ENCODE measurements around the gene CDAN1. TPM values are rescaled to one million over a fixed set of nuclear protein-coding genes. Genes with fewer than 3 reads are reported as not detected.

The CDAN1 gene
- total and polyA plus RNA-seq, 2 of the 8 experiments (the other 6 are each of a cell fraction or from before 2014, with no cell fraction given) = 4.5 to 18.6 TPM

DNA sequence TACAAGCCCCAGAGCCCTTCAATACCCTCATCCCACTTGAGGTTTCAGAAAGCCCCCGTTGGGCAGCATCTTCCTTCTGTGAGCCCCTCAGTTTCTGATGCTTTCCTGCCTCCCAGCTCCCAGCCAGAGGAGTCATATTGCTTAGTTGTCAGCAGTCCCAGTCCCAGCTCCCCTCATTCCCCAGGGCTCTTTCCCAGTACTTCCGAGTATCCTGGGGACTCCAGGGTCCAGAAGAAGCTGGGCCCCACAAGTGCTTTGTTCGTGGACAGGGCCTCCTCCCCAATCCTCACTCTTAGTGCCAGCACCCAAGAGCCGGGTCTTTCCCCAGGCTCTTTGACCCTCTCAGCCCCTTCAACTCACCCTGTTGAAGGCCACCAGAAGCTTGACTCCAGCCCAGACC, 43.9 kb downstream of the CDAN1 start (continued):
- TF ChIP-seq, protein P1, sequence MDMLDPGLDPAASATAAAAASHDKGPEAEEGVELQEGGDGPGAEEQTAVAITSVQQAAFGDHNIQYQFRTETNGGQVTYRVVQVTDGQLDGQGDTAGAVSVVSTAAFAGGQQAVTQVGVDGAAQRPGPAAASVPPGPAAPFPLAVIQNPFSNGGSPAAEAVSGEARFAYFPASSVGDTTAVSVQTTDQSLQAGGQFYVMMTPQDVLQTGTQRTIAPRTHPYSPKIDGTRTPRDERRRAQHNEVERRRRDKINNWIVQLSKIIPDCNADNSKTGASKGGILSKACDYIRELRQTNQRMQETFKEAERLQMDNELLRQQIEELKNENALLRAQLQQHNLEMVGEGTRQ (IDR thresholded peaks at IDR 0.05; ENCODE audit: low read length) = no peak
- TF ChIP-seq SP2 (IDR thresholded peaks at IDR 0.05; ENCODE audit: low read length) (no peak), KDM5A (IDR thresholded peaks at IDR 0.05; ENCODE audit: low read length) (no peak), CEBPB (IDR thresholded peaks at IDR 0.05; ENCODE audit: low read depth, low read length) (no peak)
- TF ChIP-seq, protein P2, sequence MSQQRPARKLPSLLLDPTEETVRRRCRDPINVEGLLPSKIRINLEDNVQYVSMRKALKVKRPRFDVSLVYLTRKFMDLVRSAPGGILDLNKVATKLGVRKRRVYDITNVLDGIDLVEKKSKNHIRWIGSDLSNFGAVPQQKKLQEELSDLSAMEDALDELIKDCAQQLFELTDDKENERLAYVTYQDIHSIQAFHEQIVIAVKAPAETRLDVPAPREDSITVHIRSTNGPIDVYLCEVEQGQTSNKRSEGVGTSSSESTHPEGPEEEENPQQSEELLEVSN (IDR thresholded peaks at IDR 0.05) = no peak
